ENCODE results near the gene S1PR3. TPM values are rescaled to one million over a fixed set of nuclear protein-coding genes. Genes with fewer than 3 reads are reported as not detected.

S1PR3 gene
- total RNA-seq, 1 experiment from 2014 or later, result 42.9 TPM

DNA sequence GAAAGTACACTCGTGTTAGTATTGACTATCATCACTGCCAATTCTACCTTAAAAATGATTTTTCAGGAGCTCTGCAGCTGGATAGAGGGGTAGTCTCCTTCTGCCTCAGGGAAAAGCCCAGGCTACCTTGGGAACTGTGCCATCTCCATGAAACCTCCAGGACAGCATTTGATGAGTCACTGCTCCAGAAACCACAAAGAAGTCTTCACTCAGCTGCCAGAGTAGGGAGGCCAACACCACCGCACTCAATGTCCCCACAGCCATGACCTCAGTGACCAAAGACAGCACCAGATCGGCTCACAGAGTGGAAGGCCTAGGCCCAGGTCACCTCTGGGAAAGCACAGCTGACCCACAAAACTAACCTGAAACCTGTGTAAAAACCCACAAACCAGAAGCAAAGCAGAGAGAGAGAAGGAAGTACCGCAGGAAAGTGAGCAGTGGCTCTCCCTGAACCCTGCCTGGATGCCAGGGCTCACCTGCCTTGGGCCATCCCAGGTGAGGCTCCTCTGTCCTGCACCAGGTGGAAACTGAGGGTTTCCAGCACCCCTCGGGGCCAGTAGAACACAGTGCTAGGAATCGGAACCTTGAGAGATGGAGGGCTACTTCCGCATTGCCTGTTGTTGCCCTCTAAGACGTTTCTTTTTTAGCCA lies 30.0 kb downstream of the S1PR3 start:
- BruUV-seq (replicated peaks), result no TSS peak
- no peaks in the 10 kb centered on the region for H3K4me1 ChIP-seq (ENCODE audit: insufficient read depth, low read length, poor library complexity, severe bottlenecking)

DNA sequence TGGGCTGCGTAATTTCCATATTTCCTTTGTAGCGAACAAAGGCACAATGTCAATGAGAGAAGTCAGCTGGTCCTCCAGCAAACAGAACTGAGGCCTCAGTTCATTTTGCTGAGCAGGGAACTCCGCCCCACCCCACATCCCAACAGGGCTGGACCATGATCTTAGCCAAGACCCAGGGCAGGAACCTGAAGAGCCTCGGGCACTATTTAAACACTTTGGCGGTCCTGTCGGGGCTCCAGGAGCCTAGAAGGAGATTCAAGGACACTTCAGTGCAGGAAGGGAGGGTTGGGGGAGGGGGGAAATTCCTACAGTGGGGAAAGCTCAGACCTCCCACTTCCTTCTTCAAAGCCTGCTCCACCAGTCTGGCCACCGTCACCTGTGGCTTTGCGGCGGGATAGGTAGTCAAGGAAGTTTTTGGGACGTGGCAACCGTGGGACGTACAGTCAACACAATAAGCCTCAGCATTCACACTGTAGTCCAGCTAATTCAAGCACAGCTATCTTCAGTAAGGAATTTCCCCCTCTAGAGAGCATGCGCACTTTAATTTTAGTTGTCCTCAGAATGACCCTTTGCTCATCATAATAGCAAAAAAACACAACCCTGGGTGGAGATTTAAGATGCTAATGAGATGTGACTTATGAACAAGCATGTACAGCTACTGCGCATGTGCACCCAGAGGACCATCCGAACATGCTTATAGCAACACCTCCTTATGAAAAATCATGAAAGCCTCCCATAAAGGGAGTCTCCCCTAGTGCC lies 30.9 kb downstream of the S1PR3 start:
- BruUV-seq (replicated peaks), result no TSS peak
- intact Hi-C loops (cut with micrococcal nuclease; ENCODE audit: unreplicated experiment), result no loop called here
- Histone ChIP-seq H3K9me3 (ENCODE audit: low read depth, low read length, poor library complexity, severe bottlenecking) (no peaks in the 10 kb centered on the region), H3K4me3 (ENCODE audit: low read depth, low read length, poor library complexity, severe bottlenecking) (no peak overlapping the region), H3K4me1 (ENCODE audit: insufficient read depth, low read length, poor library complexity, severe bottlenecking) (no peaks in the 10 kb centered on the region), H3K36me3 (ENCODE audit: insufficient read depth, low read length, poor library complexity, severe bottlenecking) (no peaks in the 10 kb centered on the region), H3K27me3 (replicated peaks; ENCODE audit: insufficient read depth, low read depth, low read length, poor library complexity) (no peaks in the 10 kb centered on the region), H3K27ac (ENCODE audit: low read depth, low read length, poor library complexity, severe bottlenecking) (no peak overlapping the region)
- TF ChIP-seq, protein P1, sequence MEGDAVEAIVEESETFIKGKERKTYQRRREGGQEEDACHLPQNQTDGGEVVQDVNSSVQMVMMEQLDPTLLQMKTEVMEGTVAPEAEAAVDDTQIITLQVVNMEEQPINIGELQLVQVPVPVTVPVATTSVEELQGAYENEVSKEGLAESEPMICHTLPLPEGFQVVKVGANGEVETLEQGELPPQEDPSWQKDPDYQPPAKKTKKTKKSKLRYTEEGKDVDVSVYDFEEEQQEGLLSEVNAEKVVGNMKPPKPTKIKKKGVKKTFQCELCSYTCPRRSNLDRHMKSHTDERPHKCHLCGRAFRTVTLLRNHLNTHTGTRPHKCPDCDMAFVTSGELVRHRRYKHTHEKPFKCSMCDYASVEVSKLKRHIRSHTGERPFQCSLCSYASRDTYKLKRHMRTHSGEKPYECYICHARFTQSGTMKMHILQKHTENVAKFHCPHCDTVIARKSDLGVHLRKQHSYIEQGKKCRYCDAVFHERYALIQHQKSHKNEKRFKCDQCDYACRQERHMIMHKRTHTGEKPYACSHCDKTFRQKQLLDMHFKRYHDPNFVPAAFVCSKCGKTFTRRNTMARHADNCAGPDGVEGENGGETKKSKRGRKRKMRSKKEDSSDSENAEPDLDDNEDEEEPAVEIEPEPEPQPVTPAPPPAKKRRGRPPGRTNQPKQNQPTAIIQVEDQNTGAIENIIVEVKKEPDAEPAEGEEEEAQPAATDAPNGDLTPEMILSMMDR (conservative IDR thresholded peaks at IDR 0.05; ENCODE audit: low read depth, low read length), result no peak
- no peak for TF ChIP-seq EZH2 (IDR thresholded peaks at IDR 0.05; ENCODE audit: borderline replicate concordance, low read depth, low read length, poor library complexity, severe bottlenecking)
- ChIA-PET POLR2A (ENCODE audit: low non-redundant PET) (no interaction called here), CTCF (no interaction called here)
- no peak for DNase-seq (ENCODE audit: low spot score)

More for the DNA sequence above, 30.0 kb downstream of the S1PR3 start:
- H3K9me3 ChIP-seq (ENCODE audit: low read depth, low read length, poor library complexity, severe bottlenecking), result no peaks in the 10 kb centered on the region
- H3K27ac ChIP-seq (ENCODE audit: low read depth, low read length, poor library complexity, severe bottlenecking), result no peak overlapping the region
- intact Hi-C loops (cut with micrococcal nuclease; ENCODE audit: unreplicated experiment), result no loop called here
- H3K27me3 ChIP-seq (replicated peaks; ENCODE audit: insufficient read depth, low read depth, low read length, poor library complexity), result no peaks in the 10 kb centered on the region
- ChIA-PET POLR2A (ENCODE audit: low non-redundant PET) (no interaction called here), CTCF (no interaction called here)
- no peak for DNase-seq (ENCODE audit: low spot score)
- H3K36me3 ChIP-seq (ENCODE audit: insufficient read depth, low read length, poor library complexity, severe bottlenecking), result no peaks in the 10 kb centered on the region
- no peak overlapping the region for H3K4me3 ChIP-seq (ENCODE audit: low read depth, low read length, poor library complexity, severe bottlenecking)
- TF ChIP-seq, protein P1 (conservative IDR thresholded peaks at IDR 0.05; ENCODE audit: low read depth, low read length), result no peak
- no peak for TF ChIP-seq EZH2 (IDR thresholded peaks at IDR 0.05; ENCODE audit: borderline replicate concordance, low read depth, low read length, poor library complexity, severe bottlenecking)

DNA sequence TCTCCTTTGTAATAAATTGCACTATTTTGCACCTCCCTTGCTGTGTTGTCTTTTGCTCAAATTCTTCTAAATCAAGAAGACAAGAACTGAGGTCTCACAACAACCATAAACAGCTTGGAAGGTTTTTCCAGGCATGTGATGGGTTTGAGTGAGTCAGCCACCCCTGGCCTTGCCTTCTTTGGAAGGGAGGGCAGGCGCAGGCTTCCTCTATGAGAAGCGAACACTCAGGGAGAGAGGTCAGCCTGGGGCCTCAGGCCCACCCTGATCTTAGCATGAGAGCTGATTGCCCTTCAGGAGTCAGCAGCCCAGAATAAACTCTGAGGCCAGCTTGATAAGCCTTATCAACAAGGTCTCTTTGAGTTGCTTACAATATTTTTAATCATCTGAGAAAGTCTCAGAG lies 31.6 kb downstream of the S1PR3 start:
- Histone ChIP-seq H3K9me3 (ENCODE audit: low read depth, low read length, poor library complexity, severe bottlenecking) (no peaks in the 10 kb centered on the region), H3K27me3 (replicated peaks; ENCODE audit: insufficient read depth, low read depth, low read length, poor library complexity) (no peaks in the 10 kb centered on the region), H3K36me3 (ENCODE audit: insufficient read depth, low read length, poor library complexity, severe bottlenecking) (no peaks in the 10 kb centered on the region), H3K27ac (ENCODE audit: low read depth, low read length, poor library complexity, severe bottlenecking) (no peak overlapping the region), H3K4me3 (ENCODE audit: low read depth, low read length, poor library complexity, severe bottlenecking) (no peak overlapping the region), H3K4me1 (ENCODE audit: insufficient read depth, low read length, poor library complexity, severe bottlenecking) (no peaks in the 10 kb centered on the region)
- BruUV-seq (replicated peaks), result no TSS peak
- ChIA-PET CTCF (no interaction called here), POLR2A (ENCODE audit: low non-redundant PET) (no interaction called here)
- intact Hi-C loops (cut with micrococcal nuclease; ENCODE audit: unreplicated experiment), result no loop called here
- TF ChIP-seq, protein P1 (conservative IDR thresholded peaks at IDR 0.05; ENCODE audit: low read depth, low read length), result no peak
- no peak for TF ChIP-seq EZH2 (IDR thresholded peaks at IDR 0.05; ENCODE audit: borderline replicate concordance, low read depth, low read length, poor library complexity, severe bottlenecking)
- DNase-seq (ENCODE audit: low spot score), result no peak
